Kidney (tissue), 14 donors: Measurements from ENCODE around the gene EIF4G1. TPM values are rescaled to one million over a fixed set of nuclear protein-coding genes. Genes with fewer than 3 reads are reported as not detected.

Source experiments
- DNase-seq, 5 donors: peaks; one replicate each; pipeline ENCODE4 v3.0.0-alpha.2; 2013 to 2020
- FAIRE-seq: peaks from 2 replicates; lab custom pipeline; 2012; peaks lifted over from hg19 to GRCh38; lab: Jason Lieb, UNC
- H3K27ac ChIP-seq, 2 donors: one replicate each; pipeline ENCODE4 v1.7.0; 2013; ENCODE audit warnings: low read depth in 2 of 2, low read length in 2 of 2, inconsistent platforms in 1 of 2
- H3K27me3 ChIP-seq: one replicate; pipeline ENCODE4 v1.7.1; 2013; ENCODE audit warnings: low read length, inconsistent platforms; ENCODE audit not compliant: control insufficient read depth, insufficient read depth
- H3K36me3 ChIP-seq, 3 donors: one replicate each; pipeline versions ENCODE4 v1.7.0 to v1.7.1; 2013; ENCODE audit warnings: low read length in 3 of 3, control low read depth in 1 of 3, inconsistent platforms in 1 of 3; ENCODE audit not compliant: insufficient read depth in 3 of 3, control insufficient read depth in 2 of 3
- H3K4me1 ChIP-seq, 3 donors: one replicate each; pipeline versions ENCODE4 v1.7.0 to v1.7.1; 2013; ENCODE audit warnings: low read length in 3 of 3, inconsistent platforms in 1 of 3, low read depth in 1 of 3; ENCODE audit not compliant: control insufficient read depth in 2 of 3, insufficient read depth in 2 of 3
- H3K4me3 ChIP-seq, 3 donors: one replicate each; pipeline versions ENCODE4 v1.7.0 to v1.8.1; 2013; ENCODE audit warnings: low read length in 3 of 3, control low read depth in 1 of 3, inconsistent platforms in 1 of 3
- H3K9ac ChIP-seq, 3 donors: one replicate each; pipeline versions ENCODE4 v1.7.0 to v1.7.1; 2013; ENCODE audit warnings: low read length in 3 of 3, control low read depth in 1 of 3, inconsistent platforms in 1 of 3
- H3K9me3 ChIP-seq, 3 donors: one replicate each; pipeline versions ENCODE4 v1.7.0 to v1.7.1; 2013; ENCODE audit warnings: low read length in 3 of 3, control low read depth in 1 of 3, inconsistent platforms in 1 of 3; ENCODE audit not compliant: control insufficient read depth in 2 of 3, insufficient read depth in 1 of 3
- CTCF ChIP-seq: IDR thresholded peaks from 3 replicates; pipeline ENCODE4 v1.5.1; 2012; ENCODE audit warnings: mild to moderate bottlenecking, moderate library complexity, borderline replicate concordance; ENCODE audit not compliant: insufficient read depth; ENCODE audit errors: extremely low read depth
- intact Hi-C: fragments of 100-400 bp; cut with DNase I; formaldehyde crosslinking; loops from one replicate; pipeline ENCODE4 v1.11.1; 2022
- polyA plus RNA-seq: library from polyadenylated mRNA; stranded (reverse); fragments of 350-450 nt; fragmentation: Illumina TruSeq; extraction: RNeasy Lipid Tissue Mini Kit (QIAGEN cat#74804); gene quantifications from one replicate; pipeline ENCODE4 v1.2.3, GENCODE V29; 2014; ENCODE audit warnings: low read depth, low replicate concordance; ENCODE audit not compliant: insufficient read depth
- total RNA-seq: library from RNA; stranded (reverse); fragmentation: NEBNext Ultra II Directional; extraction: Animal tissue kit (Norgen Biotek cat#: 25700); gene quantifications from one replicate; pipeline ENCODE4 v1.2.1, GENCODE V29; 2021
- donor health status: control.
- donor health status: control.
- donor health status: control.
- donor health status: control.
- donor health status: control.
- donor health status: DM: yes; HTN: yes; CAD: no.
- donor health status: Normal renal cell carcinoma (clear cell type).

EIF4G1 gene
- total and polyA plus RNA-seq, 2 donors from 2014 or later = 118 to 327 TPM

GRCh38 chr3:184352149-184352785 is 37.9 kb downstream of the EIF4G1 start:
- FAIRE-seq (no peak), DNase-seq (peak in 2 of 5 donors; percentile 34 to 40)
- no peak for TF ChIP-seq CTCF
- Histone ChIP-seq H3K9ac (no peak overlapping the region), H3K4me3 (no peak overlapping the region), H3K27me3 (no peaks in the 10 kb centered on the region), H3K4me1 (peaks cover 0 to 8% (median 2%) of the 10 kb centered on the region in 3 donors), H3K27ac (peak overlapping the region in 1 of 2 donors; percentile 38), H3K9me3 (no peaks in the 10 kb centered on the region), H3K36me3 (peaks cover 0 to 5% (median 0%) of the 10 kb centered on the region in 3 donors)
- intact Hi-C loops = no loop called here

GRCh38 chr3:184352897-184353545 is 38.6 kb downstream of the EIF4G1 start:
- H3K4me1 ChIP-seq = peaks cover 0 to 8% (median 2%) of the 10 kb centered on the region in 3 donors
- no peak overlapping the region for H3K27ac ChIP-seq
- FAIRE-seq = no peak
- no peaks in the 10 kb centered on the region for H3K9me3 ChIP-seq
- no peak for TF ChIP-seq CTCF
- no peak overlapping the region for H3K9ac ChIP-seq
- intact Hi-C loops = no loop called here
- DNase-seq = no peak
- no peak overlapping the region for H3K4me3 ChIP-seq
- H3K36me3 ChIP-seq = peaks cover 0 to 5% (median 0%) of the 10 kb centered on the region in 3 donors
- no peaks in the 10 kb centered on the region for H3K27me3 ChIP-seq

GRCh38 chr3:184353546-184353941 is 39.1 kb downstream of the EIF4G1 start:
- Histone ChIP-seq H3K36me3 (peaks cover 0 to 5% (median 4%) of the 10 kb centered on the region in 3 donors), H3K4me1 (peaks cover 0 to 8% (median 2%) of the 10 kb centered on the region in 3 donors), H3K27ac (no peak overlapping the region), H3K27me3 (no peaks in the 10 kb centered on the region), H3K9me3 (no peaks in the 10 kb centered on the region), H3K4me3 (no peak overlapping the region), H3K9ac (no peak overlapping the region)
- FAIRE-seq (no peak), DNase-seq (peak in 1 of 5 donors; percentile 74)
- intact Hi-C loops = no loop called here
- TF ChIP-seq CTCF = no peak
